Uterus (tissue), 2 donors: ENCODE data around the gene GRM8.

Source experiments
- POLR2A ChIP-seq, 2 donors: fragments of 450-650 bp; IDR thresholded peaks; one replicate each; pipeline ENCODE4 v1.6.1; 2016; ENCODE audit warnings: antibody characterized with exemption in 2 of 2, mild to moderate bottlenecking in 1 of 2, moderate library complexity in 1 of 2
- TF ChIP-seq, protein P1 (sequence below), 4 experiments: fragments of 200-600 bp in 2 of 4; fragments of 450-650 bp in 2 of 4; sonication (generic) in 2 of 4; IDR thresholded peaks; one replicate each; pipeline ENCODE4 v1.5.1; 2016 to 2019; ENCODE audit warnings: antibody characterized with exemption in 4 of 4, mild to moderate bottlenecking in 2 of 4, moderate library complexity in 1 of 4

GRCh38 chr7:126715076-126715475, 537.7 kb downstream of the GRM8 start:
- TF ChIP-seq, protein P1, sequence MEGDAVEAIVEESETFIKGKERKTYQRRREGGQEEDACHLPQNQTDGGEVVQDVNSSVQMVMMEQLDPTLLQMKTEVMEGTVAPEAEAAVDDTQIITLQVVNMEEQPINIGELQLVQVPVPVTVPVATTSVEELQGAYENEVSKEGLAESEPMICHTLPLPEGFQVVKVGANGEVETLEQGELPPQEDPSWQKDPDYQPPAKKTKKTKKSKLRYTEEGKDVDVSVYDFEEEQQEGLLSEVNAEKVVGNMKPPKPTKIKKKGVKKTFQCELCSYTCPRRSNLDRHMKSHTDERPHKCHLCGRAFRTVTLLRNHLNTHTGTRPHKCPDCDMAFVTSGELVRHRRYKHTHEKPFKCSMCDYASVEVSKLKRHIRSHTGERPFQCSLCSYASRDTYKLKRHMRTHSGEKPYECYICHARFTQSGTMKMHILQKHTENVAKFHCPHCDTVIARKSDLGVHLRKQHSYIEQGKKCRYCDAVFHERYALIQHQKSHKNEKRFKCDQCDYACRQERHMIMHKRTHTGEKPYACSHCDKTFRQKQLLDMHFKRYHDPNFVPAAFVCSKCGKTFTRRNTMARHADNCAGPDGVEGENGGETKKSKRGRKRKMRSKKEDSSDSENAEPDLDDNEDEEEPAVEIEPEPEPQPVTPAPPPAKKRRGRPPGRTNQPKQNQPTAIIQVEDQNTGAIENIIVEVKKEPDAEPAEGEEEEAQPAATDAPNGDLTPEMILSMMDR (IDR thresholded peaks at IDR 0.05) = no peak
- TF ChIP-seq POLR2A (IDR thresholded peaks at IDR 0.05) = no peak
